GM18526 (cell line): ENCODE results near the gene CCSAP.

ENCODE experiments used
- POLR2A ChIP-seq: IDR thresholded peaks from 3 replicates; pipeline ENCODE4 v1.6.1; 2011; ENCODE audit not compliant: insufficient read length; ENCODE audit errors: extremely low read depth

CCSAP gene

DNA sequence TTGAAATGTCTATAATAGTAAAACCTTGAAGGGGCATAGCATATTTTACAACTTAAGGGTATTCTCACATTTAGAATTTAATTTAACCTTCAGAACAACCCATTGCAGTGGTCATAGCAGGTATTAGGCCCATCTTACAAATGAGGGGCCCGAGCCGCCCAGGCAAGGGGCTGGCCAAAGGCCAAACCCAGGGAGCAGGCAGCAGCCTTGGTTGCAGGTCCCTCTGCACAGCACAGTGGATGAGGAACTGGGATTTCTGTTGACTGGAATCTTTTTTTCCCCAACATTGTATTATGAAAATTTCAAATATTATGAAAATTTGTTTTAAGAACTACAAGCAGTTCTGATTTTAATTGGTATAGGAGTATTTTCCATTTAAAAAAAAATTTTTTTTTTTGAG, 33.2 kb downstream of the CCSAP start:
- no peak for TF ChIP-seq POLR2A

DNA sequence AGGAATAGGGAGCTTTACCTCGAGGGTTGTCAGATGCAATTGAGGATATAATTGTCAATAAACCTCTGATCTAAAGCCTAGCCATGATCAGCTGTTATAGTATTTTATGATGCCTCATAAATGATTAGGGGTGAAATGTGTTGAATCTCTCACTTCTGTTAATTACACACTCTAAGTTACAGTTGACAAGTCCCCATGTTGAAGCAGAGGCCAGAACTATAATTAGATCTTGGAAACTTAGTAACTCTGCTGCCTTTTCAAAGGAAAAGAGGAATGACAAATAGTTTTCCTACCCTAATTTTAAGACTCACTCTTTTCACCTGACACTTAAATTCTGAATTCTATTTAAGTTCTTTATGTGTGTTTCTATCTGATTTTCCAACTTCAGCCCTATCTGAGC, 33.8 kb downstream of the CCSAP start:
- TF ChIP-seq POLR2A: no peak

DNA sequence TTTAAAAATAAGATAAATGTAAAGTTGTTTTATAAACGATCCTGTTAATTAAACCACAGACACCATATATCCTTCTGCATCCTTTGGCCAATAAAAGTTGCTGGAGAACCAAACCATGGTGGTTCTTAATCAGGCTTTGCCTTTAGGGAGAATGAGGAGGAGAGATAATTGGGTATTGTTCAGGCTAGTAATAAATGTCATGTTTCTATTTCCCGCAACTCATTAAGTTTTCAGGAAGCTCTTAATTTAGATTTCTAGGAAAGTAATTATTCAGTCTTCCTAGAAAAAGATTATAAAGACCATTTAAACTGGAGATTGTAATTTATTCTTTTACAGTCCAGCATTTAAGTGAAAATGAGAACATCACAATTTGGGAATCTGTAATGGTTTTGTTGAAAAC, 37.5 kb downstream of the CCSAP start:
- TF ChIP-seq POLR2A: no peak

DNA sequence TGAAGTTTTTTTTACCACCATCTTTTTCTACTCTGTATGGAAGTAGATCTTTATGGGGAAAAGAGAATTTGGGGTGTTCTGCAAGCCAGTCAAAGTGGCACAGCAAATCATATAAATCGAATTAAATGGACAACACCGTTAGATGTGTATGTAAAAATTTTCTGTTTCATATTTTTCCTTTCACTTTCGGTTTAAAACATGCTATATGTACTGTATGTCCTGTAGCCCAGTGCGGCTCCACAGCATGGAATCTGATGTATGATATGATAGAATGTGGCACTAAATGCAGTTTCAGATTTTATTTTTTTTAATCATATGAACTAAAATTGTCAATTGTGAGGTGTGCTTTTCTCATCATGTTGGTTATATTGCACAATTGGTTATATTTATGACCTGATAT, 39.0 kb downstream of the CCSAP start:
- no peak for TF ChIP-seq POLR2A

DNA sequence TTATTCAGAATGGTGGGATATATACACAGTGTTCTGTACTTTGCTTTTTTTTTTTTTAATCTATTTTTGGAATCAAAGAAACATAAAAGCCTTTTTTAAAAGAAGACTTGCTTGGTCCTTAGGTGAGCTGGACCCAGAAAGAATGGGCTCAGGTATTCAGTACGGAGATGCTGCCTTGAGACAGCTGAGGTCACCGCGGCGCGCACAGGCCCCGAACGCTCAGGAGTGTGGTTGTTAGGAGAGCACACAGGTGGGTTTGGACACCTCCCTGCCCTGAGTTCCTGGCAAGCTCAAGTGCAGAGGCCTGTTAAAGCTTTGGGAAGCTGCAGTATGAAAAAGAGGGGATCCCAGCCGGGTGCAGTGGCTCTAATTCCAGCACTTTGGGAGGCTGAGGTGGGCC, 40.1 kb downstream of the CCSAP start:
- TF ChIP-seq POLR2A: no peak

DNA sequence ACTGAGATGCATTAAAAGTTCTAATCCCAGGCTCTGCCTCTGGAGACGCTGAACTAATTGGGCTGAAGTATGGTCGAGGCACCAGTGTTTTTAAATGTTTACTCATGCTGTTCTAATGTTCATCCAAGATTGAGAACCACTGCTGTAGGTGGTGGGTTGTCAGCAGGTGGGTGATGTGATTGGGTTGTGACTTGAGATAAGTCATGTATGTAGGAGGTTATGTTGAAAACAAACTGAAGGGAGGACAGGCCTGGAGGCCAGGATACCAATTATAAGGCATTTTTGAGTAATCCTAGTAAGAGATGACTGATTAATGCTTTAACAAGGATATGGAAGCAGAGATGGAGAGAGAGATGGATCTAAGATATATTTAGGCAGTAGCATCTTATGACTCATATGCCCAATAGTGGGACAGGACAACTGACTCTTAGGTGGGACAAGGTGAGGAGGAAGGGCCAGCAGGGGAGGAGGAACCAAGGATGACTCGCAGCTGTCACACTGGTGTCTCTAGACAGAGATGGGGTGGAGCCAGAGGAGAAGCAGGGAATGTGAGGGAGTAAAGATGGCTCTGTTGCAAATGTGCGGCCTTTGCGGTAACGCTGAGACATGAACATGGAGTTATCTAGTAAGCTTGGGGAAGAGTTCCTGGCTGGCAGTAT, 42.6 kb downstream of the CCSAP start:
- no peak for TF ChIP-seq POLR2A

DNA sequence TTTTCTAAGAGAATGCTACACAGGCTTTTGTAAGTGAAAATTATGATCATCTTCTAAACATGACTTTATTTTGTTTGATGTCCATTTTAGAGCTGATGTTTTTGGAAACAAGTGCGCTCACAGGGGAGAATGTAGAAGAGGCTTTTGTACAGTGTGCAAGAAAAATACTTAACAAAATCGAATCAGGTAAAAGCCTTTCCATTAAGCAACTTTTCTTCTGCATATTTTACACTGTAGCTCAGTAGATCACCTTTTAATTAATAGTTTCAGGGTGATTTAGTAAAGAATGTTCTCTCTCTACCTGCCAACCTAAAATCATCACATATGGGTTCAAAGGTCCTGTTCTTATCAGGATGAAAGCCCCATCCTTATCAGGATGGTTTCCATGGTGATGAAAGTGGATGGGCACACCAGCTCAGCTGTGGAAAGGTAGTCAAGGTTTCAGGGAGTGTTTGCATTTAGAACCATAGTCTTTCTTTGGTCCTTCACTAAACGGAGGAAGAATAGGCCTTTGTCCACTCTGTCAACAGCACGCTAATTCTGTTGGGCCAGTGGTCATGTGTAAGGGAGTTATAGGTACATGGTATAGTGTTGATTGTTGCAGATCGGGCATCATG, 43.9 kb downstream of the CCSAP start:
- no peak for TF ChIP-seq POLR2A

DNA sequence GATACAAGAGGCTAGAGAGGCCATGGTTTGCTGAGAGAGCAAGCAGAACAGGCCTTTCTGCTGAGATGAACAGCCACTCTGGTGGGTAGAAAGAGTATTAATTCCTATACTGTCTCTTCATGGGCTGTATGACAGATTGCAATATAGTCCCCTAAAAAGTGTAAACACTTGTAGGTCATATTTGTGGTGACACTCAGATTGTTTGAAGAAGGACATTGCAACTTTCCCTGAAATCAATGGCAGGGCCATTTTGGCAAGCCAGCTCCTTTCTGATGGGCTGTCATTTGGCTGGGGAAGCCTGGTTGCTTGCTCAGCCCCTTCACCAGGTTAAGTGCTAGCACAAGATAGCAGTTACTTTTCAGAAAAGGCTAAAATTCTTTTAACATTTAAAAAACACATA, 44.4 kb downstream of the CCSAP start:
- no peak for TF ChIP-seq POLR2A

DNA sequence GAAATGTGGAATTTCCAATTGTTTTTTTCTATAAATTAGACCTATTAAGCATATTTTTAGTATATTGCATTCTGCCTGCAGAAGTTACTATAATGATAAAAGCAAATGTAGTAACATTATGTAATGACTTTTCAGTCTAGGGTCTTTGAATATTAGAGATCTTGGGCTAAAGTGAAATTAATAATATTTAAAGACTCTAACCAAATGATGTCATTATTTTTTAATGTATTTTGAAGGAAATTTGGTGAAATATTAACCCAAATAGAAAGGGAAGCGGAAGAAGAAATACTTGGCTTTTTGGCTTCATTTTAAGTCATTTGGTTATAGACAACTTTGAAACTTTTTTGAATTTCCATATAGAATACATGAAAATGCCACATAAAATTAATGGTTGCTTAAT, 45.1 kb downstream of the CCSAP start:
- no peak for TF ChIP-seq POLR2A

DNA sequence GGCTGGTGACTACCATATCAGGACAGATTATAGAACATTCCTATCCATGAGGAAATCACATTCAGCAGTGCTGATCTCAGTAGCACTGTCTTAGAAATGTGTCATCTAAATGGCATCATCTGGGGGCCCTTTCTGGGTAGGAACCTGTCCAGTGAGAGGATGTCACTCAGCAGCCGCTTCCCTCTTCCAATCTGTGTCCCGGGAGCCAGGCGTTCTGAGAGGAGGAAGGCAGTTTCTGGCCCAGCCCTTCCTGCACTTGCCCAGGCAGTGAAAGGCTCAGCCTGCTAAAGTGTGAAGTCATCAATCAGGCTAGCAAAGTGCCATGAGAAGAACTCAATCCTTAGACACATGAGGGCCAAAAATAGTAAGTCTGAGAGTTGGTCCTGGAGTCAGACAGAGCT, 46.3 kb downstream of the CCSAP start:
- TF ChIP-seq POLR2A: no peak

DNA sequence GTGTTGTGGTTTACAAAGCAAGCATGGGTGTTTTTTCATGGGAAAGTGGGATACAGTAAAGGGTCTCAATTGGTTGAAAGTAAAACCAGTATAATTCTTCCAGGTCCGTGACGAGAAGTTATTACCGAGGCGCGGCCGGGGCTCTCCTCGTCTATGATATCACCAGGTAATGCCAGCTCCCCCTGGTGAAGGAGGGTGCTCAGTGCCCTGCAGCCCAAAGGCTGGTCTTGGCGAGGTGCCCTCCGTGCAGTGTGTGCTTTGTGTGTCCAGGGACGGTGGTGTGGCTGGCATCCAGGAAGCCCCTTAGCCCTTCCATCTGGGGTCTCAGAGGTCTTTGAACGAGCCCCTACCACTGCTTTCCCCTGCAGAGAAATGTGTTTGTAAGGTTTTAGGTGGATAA, 47.1 kb downstream of the CCSAP start:
- TF ChIP-seq POLR2A: no peak

DNA sequence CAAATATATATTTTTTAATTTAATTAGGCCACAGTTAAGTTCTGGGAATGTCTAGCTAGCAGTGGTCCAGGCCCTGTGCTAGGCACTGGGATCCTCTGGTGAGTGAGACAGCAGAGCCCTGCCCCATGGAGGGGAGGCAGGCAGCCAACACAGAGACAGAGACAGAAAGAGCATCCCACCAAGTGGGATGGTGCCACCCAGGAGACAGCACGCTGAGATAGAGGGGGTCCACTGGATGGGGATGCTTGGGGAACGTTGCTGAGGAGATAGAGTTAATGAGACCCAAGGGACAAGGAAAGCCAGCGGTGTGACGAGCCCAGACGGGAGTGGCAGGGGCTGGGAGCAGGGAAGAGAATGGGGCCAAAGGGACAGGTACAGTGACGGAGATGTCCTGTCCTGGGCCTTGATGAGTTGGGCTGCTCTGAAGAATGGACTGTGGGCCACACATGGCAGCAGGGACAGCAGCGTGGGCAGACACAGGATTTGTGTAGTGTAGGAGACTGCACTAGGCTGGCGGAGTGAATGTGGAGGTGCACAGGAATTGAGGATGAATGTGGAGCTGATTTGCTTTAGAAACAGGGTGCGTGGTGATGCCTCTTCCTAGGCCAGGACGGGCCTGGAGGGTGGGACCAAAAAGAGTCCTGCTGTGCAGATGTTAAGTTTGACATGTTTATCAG, 49.2 kb downstream of the CCSAP start:
- TF ChIP-seq POLR2A: no peak

DNA sequence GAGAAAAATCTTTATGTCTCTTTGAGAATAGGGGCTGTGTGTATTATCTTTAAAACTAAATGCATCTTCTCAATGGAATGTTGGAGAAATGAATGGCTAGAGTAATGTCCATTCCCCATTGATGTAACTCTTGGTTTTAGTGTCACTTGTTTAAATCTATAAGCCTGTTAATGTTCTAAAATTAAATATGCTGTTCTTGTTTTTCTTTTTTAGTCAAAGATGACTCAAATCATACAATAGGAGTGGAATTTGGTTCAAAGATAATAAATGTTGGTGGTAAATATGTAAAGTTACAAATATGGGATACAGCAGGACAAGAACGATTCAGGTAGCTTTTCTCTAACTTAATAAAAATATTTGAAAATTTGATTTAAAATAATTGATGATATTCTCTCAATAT, 54.3 kb downstream of the CCSAP start:
- no peak for TF ChIP-seq POLR2A

DNA sequence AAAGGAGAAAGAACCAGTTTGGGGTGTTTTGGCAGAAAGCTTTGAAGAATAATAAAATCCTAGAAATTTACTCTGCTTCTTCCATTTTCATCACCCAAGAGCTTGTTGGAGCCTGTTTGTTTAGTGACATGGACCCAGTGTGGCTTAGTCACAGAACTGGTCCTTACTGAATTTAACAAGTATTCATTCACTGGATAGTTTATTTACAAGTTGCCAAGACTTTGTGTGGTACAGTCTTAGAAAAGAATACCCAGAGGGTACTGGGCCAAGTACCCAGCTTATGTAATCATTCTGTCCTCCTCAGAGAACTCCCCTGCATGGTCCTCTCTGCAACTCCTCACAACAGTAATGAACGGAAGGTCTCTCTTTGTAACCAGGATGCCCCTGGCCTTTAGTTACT, 55.6 kb downstream of the CCSAP start:
- no peak for TF ChIP-seq POLR2A

DNA sequence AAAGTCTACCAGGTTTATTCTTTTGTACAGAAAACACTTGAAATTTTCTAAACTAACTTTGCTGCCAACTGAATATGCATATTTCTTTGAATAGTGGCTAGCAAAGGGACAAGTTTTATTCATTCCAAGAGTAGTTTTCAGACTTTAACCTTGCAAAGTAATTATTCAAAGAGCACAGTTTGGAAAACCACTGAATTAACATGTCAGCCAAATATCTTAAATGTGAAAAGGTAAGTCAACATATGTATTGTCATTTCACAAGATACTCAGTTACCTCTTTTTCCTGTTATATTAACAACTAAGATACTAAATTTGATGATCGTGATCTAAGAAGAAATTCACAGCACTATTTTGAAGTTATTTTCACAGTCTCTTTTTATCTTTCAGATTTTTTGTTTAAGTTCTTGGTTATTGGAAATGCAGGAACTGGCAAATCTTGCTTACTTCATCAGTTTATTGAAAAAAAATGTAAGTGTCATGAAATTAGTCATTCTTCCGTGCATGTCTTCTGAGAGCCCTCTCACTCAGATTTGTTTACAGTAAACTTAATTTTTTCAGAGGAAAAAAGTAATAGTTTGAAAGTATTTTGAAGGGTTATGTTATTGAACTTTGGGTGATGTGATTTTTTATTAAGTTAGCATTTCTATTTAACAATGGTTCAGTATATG, 56.6 kb downstream of the CCSAP start:
- no peak for TF ChIP-seq POLR2A

DNA sequence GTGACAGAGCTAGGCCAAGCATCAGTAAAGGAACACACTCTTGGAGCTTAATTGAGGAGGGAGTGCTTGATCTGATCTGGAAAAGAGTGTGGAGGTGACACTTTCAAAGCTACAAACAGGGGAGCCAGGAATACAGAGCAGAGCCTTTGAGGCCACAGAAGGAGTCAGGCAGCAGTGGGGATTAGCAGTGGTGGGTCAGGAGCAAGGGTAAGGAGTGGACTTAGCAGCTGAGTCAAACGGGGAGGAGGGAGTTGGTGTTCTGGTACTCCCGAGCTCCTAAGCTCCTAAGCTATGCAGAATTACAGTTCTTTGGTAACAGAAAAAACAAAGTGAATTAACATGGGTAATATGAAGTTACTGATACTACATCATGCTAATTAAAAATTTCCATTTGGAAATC, 57.4 kb downstream of the CCSAP start:
- no peak for TF ChIP-seq POLR2A
